ENCODE measurements around the gene TSHZ2.

DNA sequence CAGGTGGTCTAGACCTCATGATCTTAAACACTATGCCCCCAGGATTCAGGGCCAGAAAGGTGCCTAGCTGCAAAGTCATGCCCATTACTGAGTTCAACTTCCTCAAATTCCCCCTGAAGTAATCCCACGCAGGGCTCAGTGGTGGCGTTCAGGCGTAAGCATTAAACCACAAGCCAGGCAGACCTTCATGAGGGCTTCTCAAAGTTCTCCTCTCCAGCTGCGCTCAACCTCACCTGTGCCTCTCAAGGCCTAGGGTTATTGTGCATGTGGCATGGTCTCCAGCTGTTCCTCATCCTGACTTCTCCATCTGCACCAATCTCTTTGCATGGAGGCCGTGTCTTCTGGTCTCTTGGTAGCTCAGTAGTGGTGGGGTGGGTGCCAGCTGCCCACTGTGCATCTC lies 113.6 kb downstream of the TSHZ2 start:
- TF ChIP-seq, protein P1, sequence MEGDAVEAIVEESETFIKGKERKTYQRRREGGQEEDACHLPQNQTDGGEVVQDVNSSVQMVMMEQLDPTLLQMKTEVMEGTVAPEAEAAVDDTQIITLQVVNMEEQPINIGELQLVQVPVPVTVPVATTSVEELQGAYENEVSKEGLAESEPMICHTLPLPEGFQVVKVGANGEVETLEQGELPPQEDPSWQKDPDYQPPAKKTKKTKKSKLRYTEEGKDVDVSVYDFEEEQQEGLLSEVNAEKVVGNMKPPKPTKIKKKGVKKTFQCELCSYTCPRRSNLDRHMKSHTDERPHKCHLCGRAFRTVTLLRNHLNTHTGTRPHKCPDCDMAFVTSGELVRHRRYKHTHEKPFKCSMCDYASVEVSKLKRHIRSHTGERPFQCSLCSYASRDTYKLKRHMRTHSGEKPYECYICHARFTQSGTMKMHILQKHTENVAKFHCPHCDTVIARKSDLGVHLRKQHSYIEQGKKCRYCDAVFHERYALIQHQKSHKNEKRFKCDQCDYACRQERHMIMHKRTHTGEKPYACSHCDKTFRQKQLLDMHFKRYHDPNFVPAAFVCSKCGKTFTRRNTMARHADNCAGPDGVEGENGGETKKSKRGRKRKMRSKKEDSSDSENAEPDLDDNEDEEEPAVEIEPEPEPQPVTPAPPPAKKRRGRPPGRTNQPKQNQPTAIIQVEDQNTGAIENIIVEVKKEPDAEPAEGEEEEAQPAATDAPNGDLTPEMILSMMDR (IDR thresholded peaks at IDR 0.05; ENCODE audit: insufficient read depth, low read depth, low read length) = no peak
- no peak for TF ChIP-seq EZH2 (IDR thresholded peaks at IDR 0.05; ENCODE audit: insufficient read depth, low read length)

Measured in astrocyte (in vitro differentiated cells and primary cell).